NCI-H1930 (cell line): ENCODE measurements around the gene KAT2A.

Source experiments
- DNase-seq, 2 experiments: peaks; one replicate each; lab custom pipeline; 2025; lab: John Stamatoyannopoulos, UW

The KAT2A gene

DNA sequence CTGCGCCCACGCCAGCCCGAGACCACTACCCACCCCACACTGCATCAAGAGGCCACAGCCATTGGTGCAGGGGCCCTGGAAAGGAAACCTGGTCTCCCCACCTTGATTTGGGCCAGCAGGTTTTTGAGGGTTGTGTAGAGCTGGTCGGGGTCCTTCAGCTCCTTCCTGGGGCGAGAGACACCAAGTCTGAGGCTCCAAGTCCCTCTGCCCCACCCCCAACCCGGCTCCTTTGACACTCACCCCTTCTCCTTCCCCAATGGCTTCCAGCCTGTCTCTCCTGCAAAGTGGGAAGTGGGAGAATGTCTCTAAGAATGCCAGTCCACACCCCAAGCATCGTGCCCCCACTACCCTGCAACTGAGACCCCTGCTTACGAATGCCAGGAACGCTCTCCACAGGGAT lies 7.0 kb downstream of the KAT2A start:
- no peak for DNase-seq

DNA sequence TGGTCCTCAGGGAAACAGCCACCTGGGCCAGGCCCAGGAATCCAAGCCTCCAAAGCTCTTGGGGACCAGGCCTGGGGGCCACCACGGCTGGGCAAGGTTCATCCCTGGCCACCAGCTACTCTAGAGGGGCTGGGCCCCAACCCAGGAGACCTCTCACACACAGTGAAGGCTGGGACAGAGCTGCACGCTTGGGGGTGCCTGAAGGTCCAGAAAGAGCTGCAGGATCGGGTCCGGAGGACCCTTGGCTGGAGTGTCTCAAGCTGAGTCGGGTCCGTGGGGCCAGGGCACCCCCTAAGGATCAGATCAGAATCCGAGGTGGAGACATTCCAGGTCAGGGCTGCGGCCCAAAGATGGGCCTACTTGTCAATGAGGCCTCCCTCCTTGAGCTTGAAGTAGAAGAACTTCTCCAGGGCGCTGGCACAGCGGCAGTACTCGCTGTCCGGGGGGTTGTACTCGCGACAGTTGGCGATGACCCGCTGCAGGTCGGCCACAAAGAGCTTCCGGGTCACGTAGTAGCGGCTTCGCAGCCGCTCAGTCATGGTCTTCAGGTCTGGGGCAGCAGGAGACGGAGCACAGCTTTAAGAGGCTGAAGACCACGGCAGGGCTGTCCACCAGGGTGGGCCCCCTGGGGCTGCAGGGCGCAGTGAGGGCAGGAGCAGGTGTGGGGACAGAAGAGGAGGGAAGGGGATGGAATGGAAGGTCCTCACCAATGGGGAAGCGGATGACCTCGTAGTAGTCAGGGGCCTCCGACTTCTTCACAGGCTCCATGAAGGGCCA lies 7.7 kb downstream of the KAT2A start:
- DNase-seq: no peak

DNA sequence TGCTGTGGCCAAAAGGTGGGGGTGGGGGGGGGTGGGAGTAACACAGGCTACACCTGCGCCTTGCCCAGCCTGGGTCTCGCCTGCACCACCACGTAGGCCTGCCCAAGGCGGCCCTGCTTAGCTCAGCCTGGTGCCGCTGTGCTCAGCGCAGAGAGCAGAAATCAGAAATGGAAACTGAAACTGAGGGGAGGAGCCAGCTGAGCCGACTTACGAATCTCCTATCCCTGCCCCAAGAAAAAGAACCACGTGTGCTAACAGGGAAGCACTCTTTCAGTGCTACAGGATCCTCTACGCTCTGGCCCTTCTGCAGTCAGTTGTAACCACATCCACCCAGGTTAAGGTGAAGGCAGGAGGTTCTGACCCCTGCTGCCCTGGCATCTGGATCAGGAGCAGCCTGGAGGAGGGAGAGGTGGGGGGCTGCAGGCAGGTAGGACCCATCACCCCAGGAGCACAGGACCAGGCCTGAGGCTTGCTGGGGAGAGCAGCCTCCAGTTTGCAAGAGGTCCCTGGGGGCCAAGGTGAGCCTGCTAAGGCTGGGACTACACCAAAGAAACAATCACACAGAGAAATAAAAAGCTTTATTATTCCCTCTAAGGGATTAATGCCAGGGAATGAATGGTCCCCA lies 8.5 kb downstream of the KAT2A start, which contains the start of gene DHX58:
DHX58 (minus strand) TSS at position 163 of the 625 bp plus-strand sequence. CDS start 822 bp downstream, outside the sequence.
- no peak for DNase-seq

DNA sequence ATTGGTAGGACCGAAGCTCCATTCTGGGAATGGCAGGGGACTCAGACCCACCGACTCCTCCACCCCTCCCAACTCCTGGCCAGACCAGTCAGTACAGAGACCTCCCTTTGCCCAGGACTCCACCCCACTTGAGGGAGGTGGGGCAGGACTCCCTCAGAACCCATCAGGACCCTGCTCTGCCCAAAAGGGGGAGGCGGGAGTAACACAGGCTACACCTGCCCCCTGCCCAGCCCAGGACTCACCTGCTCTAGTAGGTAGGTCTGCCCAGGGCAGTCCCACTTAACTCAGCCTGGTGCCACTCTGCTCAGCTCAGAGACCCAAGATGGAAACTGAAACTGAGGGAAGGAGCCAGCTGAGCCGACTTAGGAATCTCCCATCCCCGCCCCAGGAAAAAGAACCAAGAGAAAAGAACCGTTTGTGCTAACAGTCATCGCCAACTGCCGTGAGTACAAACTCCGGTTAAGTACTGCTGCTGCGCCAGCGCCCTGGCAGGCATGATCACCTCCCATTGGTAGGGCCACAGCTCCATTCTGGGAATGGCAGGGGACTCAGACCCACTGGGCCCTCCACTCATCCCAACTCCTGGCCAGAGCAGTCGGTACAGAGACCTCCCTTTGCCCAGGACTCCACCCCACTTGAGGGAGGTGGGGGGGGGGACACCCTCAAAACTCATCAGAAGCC lies 9.2 kb downstream of the KAT2A start:
- no peak for DNase-seq

DNA sequence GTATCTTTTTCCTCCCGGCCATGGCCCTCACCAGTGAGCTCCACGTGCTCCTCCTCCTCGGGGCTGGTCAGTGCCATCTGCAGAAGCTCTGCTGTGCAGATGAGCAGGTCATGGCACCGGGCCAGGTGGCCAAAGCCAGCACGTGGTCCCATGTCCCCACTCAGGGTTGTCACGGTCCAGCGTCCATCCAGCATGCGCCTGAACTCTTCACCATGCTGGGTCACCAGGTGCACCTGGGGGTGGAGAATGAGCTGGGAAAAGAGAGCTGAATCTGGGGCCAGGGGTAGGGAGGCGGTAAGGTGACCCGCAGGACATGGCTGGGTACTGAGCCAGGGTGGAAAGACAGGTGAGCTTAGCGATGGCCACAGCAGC lies 9.9 kb downstream of the KAT2A start:
- no peak for DNase-seq

DNA sequence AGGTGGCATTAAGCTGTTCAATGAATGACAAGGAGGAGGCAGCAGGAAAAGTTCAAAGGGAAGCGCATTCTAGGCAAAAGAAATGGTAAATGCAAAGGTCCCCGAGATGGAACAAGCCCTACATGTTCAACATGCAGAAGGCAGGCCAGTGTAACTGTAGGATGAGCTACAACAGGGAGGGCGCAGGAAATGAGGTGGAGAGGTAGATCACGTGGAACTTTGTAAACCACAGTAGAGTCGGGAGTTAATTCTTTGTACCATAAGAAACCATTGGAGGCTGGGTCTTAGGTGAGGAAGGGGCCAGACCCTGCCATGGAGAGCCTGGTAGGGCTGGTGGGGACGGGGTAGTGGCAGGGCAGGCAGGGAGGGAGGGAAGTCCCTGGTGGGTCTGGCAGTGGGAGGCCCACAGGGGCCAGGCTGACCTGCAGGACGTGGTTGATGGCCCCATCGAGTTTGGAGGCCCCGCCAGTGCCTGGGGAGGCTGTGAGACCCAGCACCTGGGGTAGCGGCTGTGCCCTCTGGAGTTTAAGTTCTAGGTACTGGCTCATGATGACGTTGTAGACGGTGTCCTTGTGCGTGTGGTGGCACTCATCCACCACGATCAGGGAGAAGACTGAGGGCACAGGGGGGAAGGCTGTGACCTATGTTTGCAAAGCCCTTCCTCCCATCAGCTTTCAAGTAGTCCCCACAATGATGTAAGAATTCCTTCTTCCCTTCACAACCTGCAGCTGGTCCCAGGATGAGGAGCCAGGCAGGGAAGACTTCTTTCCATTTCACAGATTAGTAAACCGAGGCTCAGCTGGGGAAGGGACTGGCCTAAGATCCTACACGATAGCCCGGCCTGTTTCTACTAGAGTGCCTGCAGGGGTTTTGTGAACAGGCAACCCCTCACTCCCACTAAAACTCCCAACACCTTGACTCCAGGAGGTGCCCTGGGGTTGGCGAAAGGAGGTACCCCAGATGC lies 10.6 kb downstream of the KAT2A start:
- DNase-seq: no peak

DNA sequence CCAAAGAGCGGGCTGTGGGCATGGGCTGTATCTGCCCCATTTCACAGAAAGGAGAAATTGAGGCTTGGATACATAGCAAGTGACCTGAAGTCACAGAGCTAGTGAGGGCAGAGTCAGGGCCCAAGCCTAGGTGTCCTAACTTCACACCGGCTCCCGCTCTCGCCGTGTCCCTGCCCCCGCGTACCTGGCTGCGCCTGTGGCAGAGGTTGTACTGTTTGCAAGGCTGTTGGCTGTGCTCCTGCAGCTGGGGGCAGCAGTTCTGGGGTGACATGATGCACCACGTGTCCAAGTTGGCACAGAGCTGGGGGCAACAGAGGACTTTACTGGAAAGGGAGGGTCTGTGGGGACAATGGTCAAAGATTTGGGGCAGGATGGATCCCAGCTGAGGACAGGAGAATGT lies 12.1 kb downstream of the KAT2A start:
- DNase-seq: no peak

DNA sequence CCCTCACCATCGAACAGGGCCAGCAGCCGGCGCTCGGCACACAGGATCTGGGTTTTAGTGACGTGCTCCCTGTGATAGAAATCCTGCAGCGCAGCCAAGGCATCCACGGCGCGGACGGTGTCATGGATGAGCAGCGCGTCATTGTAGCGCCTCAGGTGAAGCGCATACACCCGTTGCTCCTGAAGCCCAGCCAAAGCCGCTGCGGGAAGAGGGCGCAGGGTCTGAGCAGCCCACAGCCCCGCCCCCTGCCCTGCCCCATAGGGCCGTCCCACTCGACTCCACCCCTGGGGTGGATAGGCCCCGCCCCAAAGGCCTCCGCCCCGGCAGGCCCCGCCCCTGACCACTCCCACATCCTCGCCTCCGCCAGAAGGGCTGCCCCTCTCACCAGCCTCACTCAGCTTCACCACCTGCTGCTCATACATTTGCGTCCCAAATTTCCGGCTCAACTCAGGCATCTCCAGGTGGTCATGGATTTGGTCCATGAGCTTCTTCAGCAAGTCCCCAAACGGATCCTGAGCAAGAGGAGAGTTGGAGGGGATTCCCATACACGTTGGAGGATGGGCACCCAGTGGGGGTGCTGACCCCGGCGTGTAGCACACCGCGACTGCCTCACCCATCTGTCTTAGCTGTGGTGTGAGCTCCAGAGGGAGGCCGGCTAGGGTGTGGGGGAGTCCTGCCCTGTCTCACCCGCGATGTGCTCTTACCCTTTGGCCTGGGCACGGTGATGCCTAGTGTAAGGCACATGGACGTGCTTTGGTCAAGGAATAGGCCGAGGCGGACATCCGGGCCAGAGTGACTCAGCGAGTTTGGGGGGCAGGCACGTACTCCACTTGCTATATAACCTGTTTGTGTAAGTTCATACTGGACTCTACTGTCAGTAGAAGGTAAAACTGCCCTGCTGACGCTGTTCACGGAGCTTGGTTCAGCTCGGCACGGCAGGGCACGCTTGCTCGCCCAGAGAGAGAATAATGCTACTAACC lies 13.3 kb downstream of the KAT2A start:
- DNase-seq: peak; percentile 79 to 82

DNA sequence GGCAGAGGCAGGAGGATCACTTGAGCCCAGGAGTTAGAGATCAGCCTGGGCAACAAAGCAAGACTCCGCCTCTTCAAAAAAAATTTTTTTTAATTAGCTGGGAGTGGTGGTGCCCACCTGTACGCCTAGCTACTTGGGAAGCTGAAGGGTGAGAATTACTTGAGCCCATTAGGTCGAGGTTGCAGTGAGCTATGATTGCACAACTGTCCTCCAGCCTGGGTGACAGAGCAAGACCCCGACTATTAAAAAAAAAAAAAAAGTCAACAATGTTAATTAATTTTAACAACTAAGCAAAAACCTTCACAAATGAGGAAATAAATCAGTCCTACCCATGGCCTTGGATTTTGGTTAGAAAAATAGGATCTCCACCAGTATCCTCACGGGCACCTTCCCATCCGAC lies 14.0 kb downstream of the KAT2A start:
- no peak for DNase-seq

DNA sequence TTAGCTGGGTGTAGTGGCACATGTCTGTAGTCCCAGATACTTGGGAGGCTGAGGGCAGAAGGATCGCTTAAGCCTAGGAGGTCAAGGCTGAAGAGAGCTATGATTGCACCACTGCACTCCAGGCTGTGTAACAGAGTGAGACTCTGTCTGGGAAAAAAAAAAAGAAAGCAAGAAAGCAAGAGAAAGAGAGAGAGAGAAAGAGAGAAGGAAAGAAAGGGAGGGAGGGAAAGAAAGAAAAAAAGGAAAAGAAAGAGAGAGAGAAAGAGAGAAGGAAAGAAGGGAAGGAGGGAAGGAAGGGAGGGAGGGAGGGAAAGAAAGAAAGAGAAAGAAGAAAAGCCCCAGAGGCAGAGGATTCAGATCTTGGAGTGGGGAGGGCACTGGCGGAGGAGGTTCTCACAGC lies 15.2 kb downstream of the KAT2A start:
- no peak for DNase-seq

DNA sequence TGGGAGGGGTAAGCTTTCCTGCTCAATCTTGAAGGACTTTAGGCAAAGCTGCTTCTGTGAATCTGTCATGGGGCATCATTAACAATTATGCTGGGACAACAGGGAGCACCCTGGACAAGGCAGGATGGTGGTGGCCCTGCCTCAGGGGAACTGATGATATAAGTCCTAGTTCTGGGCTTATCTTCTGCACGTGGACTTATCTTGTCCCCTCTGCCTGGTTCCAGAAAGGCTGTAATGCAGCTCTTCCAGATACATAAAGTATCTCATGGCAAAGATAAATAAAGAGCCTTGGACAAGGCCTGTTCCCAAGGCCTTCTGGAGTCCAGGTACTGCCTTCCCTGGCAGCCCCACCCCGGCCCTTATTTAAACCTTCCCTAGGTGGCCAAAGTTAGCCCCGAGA lies 16.9 kb downstream of the KAT2A start:
- no peak for DNase-seq

DNA sequence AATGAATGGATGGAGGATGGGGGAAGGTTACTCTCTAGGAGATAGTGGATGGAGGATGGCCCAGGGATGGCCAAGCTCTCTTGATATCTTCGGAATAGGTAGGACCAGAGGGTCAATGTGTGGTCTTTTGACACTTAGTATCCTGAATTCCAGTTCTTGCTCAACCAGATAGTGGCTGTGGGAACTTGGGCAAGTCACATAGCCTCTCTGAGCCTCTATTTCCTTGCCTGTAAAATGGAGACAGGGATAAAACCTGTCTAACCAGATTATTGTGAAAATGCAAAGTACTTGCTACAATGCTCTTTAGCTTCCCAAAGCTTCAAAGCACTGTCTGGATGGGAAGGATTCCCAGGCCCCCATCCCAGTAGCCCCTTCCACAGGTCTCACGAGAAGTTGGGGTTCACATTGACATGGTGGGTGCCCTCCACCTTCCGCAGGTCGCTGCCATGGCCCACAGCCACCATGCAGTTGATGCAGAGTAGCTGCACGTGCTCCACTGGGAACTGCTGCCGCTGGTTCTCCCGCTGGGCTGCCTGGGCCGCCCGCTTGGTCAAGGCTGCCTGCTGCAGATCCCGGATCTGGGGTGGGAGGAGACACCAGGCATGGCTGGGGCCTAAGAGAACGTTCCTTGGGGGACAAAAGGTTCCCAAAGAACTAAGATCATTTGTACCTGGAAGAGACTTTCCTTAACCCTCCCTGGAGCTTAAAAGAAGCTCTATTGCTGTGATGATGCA lies 17.8 kb downstream of the KAT2A start:
- no peak for DNase-seq

DNA sequence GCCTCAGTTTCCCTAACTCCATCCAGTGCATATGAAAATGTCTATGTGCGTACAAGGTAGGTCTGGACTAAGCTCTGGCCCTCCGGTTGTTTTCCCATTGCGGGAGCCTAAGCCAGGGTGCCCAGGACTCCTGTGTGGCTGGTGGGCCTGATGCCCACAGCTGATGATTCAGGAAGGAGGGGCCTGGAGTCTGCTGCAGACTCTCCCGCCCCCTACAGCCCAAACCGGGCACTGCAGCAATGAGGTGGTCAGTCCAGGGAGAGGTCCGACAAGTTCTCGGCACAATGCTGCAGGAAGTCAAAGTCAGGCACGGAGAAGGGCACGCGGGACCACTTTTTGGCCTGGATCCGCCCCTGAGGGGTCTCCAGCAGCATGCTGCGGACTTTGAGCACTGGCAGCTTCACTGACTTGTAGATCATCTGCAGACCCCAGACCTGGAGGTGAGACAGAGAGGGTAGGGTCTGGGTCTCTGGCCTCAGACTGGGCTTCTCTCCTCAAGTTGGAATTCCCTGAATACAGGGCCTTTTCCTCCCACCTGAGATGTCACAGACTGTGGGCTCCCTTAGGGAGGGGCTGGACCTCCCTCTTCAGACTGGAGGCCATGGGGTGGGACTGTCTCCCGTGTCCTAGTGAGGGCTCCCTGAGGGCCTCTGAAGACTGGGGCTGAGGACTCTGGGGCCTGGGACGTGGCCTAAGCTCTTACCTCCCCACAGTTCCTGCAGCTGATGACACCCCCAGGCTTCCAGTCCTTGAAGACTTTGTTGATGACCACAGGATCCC lies 19.5 kb downstream of the KAT2A start:
- peak; percentile 16 to 49 for DNase-seq

DNA sequence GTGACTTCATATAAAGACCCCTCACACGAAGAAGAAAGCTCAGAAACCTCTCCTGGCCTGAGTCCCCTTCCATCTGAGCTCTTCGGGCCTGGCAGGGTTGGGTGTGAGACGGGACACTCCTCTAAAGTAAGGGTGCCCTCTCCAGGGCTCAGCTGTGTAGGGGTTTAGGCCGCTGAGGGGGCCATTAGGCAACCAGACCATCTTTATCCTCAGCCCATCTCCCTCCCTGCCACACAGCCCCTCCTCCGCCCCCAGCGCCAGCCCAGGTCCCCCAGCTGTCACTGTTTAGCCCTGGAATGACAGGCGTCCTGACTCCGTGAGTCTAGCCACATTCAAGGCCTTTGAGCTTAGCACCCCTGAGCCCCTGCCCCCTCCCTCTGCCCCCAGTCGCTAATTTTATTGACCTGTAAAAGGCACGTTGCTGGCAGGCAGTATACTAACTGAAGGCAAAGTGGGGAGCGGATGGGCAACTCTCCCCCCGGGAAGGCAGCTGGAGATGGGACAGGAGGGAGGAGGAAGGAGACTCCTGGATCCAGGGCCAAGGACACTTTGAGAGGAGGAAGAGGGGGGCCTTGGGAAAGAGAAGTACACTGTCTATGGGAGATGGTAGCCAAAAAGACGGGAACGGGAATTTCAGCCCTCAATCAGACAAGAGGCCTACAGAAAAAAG lies 22.3 kb downstream of the KAT2A start:
- no peak for DNase-seq

DNA sequence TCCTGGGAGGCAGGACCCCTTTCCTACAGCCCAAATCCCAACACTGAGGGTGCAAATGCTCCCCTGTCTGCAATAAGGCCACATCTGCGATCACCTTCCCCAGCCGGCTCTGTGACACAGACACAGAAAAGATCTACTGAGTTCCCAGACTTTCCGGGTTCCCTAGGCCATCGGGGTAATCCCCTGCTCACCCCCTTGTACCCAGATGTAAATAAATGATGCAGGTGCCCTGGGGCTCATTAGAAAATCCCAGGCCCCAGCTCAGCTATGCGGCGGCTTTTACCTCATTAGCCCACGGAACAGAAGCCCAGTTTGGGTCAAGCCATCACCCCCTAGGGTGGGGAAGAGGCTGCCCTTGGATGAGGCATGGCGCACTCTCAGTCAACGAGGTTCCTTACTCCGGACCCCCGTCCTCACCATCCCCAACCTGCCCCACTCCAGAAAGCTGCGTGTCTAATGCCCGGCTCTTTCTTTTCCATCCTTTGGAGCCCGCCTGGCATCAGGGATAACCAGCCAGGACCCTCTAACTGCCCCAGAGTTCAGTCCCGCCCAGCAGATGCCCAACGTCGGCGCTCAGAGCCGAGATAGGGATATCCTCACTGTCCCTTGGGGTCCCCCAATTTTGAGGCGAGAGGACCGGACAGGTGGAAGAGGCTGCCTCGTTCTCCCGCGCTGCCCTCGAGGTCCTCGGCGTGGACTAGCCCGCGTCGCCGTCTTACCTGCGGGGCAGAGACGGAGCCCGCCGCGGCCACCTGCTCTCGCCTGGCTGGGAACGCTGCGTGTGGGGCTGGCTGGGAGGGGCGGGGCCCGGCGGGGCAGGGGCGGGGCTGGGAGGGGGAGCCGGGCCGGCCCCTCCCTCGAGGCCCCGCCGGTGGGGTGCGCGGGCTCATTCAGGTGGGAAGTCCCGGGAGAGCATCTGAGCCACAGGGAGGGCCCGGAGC lies 23.2 kb downstream of the KAT2A start, which contains the start of gene ZNF385C:
ZNF385C (minus strand) TSS at position 783 of the 941 bp plus-strand sequence. CDS start 35,417 bp downstream, outside the sequence.
- DNase-seq: no peak

DNA sequence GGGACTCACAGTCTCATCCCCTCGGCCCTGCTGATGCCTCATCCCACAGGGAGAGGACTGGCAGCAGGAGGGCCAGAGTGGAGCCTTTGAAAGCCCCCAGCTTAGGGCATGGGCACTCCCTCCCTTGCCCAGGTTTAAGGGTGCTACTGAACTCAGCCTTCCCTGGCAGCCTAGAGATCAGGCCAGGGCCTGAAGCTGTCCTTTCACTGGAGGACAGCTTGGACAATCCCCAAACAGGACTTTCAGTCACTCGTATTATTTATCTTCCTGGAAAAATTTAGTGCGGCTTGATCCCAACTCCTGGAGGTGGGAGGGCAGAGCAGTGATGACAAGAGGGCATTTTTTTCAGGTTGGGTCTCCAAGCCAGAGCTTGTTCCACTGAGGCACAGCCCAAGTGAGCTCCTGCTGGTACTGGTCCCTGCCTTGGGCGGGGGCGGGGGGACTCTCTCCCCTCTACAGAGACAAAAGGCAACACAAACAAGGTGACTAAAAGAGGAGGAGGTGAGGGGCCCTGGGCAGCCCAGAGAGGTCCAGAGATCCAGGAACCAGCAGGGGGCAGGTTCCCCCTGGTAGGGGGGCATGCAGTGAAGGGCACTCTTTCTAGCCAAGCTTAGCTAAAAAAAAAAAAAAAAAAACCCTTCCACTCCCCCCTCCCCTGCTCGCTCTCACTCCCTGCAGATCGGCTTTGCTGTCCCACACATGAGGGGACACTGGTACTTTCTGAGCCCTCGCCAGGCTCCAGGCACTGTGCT lies 24.6 kb downstream of the KAT2A start:
- no peak for DNase-seq
